GM12892 (cell line): ENCODE measurements around the gene ZBTB40.

Experiments
- POLR2A ChIP-seq: IDR thresholded peaks from 2 replicates; pipeline ENCODE4 v1.6.1; 2011; ENCODE audit warnings: low read depth, low read length, control low read depth
- POLR2AphosphoS5 ChIP-seq: IDR thresholded peaks from 2 replicates; pipeline ENCODE4 v1.6.1; 2011; ENCODE audit warnings: low read depth, low read length, control low read depth
- TAF1 ChIP-seq: IDR thresholded peaks from 2 replicates; pipeline ENCODE4 v1.6.1; 2011; ENCODE audit warnings: low read depth, mild to moderate bottlenecking, control low read depth, low read length, borderline replicate concordance

GRCh38 chr1:22415489-22415888 is 36.2 kb upstream of the ZBTB40 start:
- no peak for TF ChIP-seq POLR2AphosphoS5
- no peak for TF ChIP-seq POLR2A
- no peak for TF ChIP-seq TAF1
